NCI-H146 treated with DMSO at 0.1 percent for 48 hours (cell line): ENCODE results near the gene DESI2.

Source experiments
- DNase-seq: peaks from one replicate; lab custom pipeline; 2025; ENCODE audit not compliant: unreplicated experiment; lab: John Stamatoyannopoulos, UW

The DESI2 gene

GRCh38 chr1:244652623-244653438, at the start of gene DESI2:
Gene DESI2 (plus strand): TSS chr1:244653126. CDS start chr1:244653314, 188 bp downstream.
- DNase-seq = peak; percentile 99

- peak; percentile 29 for DNase-seq
These were observed 49.4 kb upstream of the DESI2 start for GRCh38 chr1:244603498-244603897.

GRCh38 chr1:244605835-244606370, 47.0 kb upstream of the DESI2 start:
- no peak for DNase-seq

GRCh38 chr1:244614113-244614836, 38.7 kb upstream of the DESI2 start:
- DNase-seq = no peak

GRCh38 chr1:244614879-244615278, 38.0 kb upstream of the DESI2 start:
- no peak for DNase-seq

- DNase-seq = no peak
These were observed 37.6 kb upstream of the DESI2 start for GRCh38 chr1:244615301-244615700.

GRCh38 chr1:244626709-244627108, 26.2 kb upstream of the DESI2 start:
- DNase-seq = no peak

GRCh38 chr1:244628789-244629188, 24.1 kb upstream of the DESI2 start:
- no peak for DNase-seq

GRCh38 chr1:244633140-244633539, 19.8 kb upstream of the DESI2 start:
- no peak for DNase-seq

- no peak for DNase-seq
These were observed 18.4 kb upstream of the DESI2 start for GRCh38 chr1:244634546-244634945.

GRCh38 chr1:244636488-244637259, 16.3 kb upstream of the DESI2 start:
- DNase-seq = peak; percentile 45

GRCh38 chr1:244639561-244639960, 13.4 kb upstream of the DESI2 start:
- no peak for DNase-seq

GRCh38 chr1:244640917-244641316, 12.0 kb upstream of the DESI2 start:
- no peak for DNase-seq

GRCh38 chr1:244642526-244642925, 10.4 kb upstream of the DESI2 start:
- DNase-seq = no peak

- no peak for DNase-seq
These were observed 9.9 kb upstream of the DESI2 start for GRCh38 chr1:244642988-244643387.

GRCh38 chr1:244645414-244645813, 7.5 kb upstream of the DESI2 start:
- DNase-seq = no peak

GRCh38 chr1:244645890-244646289, 7.0 kb upstream of the DESI2 start:
- DNase-seq = no peak

GRCh38 chr1:244647819-244648218, 5.1 kb upstream of the DESI2 start:
- DNase-seq = no peak

- no peak for DNase-seq
These were observed 837 bp upstream of the DESI2 start for GRCh38 chr1:244651956-244652622.

GRCh38 chr1:244653439-244654107, 647 bp downstream of the DESI2 start:
- DNase-seq = peak; percentile 13
